Activated CD4-positive, CD25-positive, alpha-beta regulatory T cell treated with anti-CD3 and anti-CD28 coated beads, Interleukin-2, amount 50 U/mL, for 72 hours (primary cell): ENCODE results near the gene PIMREG.

Experiments
- DNase-seq: peaks from one replicate; pipeline ENCODE4 v3.0.0; 2021

The PIMREG gene

DNA sequence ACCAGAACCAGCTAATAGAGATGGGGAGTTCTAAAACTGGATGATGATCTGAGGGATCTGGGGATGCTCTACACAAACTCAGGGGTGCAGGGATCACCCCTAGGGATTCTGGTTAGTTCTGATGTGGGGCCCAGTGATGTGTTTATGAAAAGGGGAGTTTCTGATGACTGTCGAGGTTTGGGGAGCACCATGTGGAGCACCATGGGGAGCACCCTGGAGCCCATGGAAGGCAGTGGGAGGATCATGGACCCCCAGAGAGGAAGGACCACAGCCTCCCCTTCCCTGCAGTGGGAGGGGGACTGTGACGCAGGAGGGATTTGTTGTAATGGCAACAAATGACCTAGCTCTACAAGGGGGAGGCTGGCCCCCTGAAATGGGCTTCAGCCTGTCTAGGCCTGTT, 18.4 kb downstream of the PIMREG start:
- DNase-seq: no peak

- no peak for DNase-seq
Measured at GRCh38 chr17:6463616-6464445, 19.6 kb downstream of the PIMREG start.

DNA sequence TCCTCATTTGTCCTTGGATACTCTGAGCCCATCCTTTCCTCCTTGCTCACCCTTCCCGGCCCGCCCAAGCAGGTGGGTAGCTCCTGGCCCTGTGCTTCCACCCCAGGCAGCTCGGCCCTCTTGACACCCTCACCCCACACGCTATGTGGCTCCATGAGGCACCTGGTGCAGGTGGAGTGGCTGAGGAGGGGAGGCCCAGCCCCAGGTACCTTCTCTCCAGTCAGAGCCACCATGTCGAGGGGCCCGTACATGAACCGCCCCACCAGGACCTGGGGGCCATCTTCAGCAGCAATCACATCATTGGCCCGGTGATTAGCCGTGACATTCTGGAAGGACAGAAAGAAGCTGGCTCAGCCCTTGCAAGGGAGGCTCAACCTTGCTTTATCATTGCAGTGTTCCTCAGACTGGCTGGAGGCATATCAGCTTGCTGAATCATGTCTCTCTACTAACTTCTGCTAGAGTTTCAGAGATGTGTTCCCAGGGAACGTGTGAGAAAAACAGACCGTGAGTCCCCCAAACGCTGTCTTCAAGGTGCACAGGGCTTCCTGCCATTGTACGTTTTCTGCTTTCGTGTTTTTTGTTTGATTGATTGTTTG, 20.3 kb downstream of the PIMREG start:
- DNase-seq: no peak

- no peak for DNase-seq
Measured at GRCh38 chr17:6465206-6466003, 21.1 kb downstream of the PIMREG start.

DNA sequence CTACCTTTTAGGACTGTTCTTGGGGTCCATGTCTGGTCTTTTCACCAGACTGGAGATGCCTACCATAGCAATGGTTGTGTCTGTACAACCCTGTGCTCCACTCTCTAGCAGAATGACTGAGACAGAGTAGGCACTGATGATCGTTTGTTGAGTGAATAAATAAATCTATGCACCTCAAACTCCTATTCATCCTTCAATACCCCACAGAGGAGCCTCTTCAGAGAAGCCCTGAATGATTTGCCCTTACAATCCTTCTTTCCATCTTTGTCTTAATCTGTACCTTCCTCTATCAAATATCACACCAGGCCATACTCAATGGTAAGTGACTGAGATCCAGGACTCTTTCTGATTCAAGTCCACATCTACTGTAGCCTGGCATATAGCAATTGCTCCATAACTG, 23.3 kb downstream of the PIMREG start:
- DNase-seq: no peak

GRCh38 chr17:6468051-6468790, 24.0 kb downstream of the PIMREG start:
- DNase-seq: no peak

DNA sequence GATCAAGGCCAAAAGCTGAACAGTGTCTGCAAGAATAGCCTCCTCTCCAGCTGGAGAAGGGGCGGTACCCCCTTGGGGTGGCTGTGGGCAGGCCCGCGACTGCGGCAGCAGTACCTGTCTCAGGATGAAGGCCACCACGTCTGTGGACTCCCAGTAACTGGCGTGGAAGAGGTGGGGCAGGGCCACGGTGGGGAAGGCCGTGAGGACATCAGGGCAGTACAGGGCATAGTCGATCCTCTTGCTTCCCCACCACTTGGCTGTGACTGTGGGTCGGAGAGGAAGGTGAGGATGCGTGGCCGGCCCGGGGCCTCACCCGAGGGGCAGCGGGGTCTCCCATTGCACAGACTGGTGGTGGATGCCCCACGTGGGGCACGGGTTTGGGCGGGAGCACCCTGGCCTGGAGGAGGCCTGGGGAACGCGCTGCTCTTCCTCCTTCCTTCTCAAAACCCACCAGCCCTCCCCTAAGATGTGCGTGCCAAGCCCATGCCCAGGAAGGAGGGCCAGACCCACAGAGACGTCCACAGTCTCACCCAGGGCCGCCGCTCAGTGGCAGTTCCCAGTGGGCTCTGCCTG, 26.0 kb downstream of the PIMREG start:
- DNase-seq: no peak

GRCh38 chr17:6470751-6471521, 26.7 kb downstream of the PIMREG start:
- DNase-seq: no peak

DNA sequence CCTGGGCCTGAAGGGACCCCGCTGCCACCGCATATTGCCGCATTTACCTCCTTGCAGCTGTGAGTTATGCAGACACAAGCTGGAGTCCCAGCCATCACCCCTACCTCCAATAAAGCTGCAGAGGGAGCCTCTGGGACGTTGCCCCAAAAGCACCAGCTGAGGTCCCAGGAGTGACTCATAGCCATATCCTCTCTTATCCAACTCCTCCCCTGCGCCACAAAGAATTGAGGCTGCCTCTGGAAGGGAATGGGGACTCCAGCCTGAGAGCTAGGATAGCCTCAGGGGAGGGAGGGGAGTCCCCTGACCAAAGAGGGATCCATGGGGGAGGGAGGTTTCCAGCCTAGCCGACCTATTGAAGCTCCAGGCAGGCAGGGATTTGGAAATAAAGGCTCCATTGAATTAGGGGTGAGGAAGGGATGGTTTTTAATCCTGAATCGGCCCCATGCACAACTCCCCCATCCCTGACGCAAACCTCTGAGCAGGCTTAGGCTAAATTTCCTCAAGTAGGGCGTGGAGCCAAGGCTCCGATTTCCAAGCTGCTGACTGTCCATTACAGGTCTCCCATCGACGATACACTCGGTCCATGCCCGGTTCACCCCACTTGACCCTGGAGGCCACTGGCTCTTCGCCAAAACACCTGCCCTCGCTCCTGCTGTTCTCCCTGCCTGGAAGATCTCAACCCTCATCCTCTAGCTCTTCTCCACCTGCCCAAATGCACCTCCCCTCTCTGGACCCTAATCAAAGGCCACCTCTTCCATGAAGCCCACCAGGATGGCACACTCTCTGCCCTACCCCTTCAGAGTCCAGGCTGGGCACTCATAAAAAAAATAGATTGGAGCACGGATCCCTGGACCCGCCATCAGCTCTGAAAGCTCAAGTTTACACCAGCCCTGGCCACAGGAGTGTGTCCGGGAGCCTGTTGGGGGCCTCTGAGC, 27.5 kb downstream of the PIMREG start:
- DNase-seq: no peak

DNA sequence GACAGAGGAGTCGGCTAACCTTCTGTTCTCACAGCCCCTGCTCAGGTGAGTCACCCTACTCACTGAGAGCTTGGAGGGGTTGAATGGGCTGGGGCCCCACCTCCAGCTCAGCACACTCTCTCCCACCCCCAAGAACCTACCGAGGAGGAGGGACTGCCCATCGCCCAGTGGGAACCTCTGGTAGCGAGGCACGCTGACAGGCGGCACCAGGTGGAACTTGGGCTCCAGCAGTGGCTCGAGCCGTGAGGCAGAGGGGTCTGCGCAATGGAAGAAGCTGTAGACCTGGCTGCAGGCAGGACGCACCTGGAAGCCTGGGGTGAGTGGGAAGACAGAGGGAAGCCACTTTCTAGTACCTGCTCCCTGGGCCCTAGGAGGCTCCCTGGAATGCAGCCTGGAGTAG, 28.3 kb downstream of the PIMREG start:
- no peak for DNase-seq

GRCh38 chr17:6473128-6473767, 29.0 kb downstream of the PIMREG start:
- DNase-seq: peak; percentile 77

DNA sequence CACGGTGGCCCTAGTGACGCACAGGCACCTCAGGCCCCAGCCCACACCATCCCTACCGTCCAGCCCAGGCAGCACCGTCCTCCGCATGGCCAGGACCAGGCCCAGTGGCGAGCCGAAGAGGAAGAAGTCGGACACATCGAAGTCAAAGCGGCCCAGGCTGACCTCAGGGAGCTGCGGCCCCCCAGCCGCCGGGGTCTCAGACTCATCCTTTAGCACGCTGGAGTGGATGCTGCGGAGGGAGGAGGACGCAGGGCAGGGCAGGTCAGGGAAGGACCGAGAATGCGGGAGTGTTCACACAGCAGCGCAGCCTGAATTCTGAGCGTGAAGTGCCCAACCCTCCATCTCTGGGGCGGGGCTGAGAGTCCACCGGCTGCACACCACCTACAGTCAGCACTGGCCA, 30.1 kb downstream of the PIMREG start:
- no peak for DNase-seq

DNA sequence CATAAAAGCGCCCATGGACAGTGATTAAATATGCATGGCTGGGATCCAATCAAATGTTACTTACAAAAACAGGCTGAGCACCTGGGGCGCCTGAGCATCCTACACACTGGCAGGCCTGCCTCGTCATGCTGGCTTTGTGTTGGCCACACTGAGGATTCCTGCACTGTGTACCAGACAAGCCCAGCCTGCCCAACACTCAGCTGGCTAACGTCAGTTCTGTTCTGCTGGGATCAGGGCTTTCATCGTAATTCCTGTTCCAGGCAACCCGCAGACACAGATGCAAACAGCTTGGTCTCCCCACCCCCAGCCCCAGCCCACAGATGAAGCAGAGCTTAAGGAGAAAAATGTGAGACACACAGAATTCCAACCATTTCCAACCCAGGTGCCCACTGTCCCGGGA, 30.7 kb downstream of the PIMREG start:
- DNase-seq: no peak

DNA sequence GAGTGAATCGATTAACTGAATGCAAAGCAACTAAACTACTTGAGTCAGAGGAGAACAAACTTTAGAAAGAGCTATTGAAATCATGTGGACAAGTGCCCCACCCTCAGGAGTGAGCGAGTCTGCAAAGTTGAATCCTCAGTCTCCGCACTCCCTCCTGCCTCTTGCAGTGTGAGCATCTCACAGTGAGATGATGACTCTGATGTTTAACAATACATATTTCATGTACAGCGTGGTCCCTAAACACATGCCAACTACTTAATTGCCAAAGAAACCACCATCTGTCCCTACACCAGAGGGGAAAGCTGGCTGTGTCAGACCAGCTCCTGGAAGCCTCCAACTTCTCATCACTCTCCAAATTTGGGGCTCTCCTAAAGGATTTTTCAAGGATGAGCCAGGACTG, 31.2 kb downstream of the PIMREG start:
- no peak for DNase-seq

DNA sequence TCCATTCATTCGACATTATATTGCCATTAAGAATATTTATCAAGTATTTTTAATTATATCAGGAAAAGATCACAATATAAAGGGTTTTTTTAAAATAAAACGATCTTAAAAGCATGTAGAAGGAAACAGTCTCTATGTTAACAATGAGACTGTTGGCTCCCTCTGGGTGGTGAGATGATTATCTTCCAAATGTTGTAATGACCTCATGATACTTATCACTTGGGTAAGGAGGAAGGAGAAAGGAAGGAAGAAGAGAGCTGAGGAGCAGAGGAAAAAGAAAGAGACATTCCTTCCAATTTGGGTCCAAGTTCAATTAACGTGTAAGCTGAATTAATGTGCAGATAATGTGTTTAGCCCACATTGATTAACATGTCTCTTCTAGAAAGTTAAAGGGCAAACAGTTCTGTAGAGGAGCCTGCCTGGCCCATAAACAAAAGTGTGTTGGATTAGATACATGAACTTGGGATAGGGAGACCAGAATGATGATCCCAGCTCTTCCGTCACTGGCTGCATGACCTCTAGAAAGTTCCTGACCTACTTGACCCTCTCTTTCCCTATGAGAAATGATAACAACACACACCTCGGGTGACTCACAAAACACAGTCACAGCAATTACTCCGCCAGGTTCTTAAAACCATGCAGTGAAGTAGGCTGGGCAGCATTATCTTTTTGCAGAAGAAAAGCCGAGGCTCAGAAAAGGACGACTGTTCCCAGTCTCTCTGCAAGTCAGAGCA, 32.0 kb downstream of the PIMREG start:
- no peak for DNase-seq

DNA sequence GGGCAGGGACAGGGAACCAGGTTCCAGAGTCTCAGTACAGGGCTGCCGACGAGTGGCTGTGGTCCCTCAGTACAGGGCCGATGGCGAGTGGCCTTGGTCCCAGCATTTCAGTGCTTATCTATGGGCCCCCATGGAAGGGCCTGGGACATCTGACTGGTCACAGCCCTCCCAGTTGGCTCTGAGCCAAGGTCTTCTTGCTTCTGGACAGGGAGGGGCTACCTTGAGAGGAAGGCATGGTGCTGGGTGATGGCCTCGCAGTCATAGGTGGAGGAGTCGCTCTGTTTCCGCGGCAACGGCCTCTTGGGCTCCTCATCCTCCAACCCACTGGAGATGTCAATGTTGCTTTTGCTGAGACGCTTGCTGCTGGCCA, 32.5 kb downstream of the PIMREG start:
- DNase-seq: no peak

DNA sequence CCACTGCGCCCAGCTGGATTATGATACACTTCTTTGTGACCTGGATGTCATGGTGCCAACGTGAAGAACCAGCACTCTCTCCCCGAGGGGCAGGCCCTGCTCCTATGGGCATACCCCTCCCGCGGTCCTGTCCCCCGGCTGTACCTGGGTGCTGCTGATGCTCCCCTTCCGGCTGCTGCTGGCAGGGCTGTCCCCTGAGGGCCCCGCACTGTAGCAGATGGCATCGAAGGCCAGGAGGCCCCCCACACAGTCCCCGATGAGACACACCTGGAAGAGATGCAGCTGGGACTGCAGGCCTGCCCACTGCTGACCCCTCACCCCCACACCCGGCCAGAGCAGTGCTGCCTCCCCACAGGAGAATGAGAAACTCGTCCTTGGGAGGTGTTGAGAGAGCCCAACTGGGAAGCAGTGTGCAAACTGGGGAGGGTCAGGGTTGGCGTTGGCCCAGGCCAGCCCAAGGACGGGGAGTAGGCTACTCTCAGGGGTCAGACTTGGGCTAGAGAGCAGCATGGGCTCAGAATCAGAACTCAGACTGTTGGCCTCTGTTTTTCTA, 33.7 kb downstream of the PIMREG start:
- DNase-seq: no peak

- no peak for DNase-seq
Measured at GRCh38 chr17:6478486-6478885, 34.2 kb downstream of the PIMREG start.

GRCh38 chr17:6479622-6480302, 35.5 kb downstream of the PIMREG start:
- no peak for DNase-seq
